CD4-positive, alpha-beta T cell treated with Interleukin-12 subunit alpha and Interleukin-12 subunit beta, for 1 hour (primary cell): ENCODE results near the gene SRD5A1.

Source experiments
- DNase-seq: peaks from one replicate; pipeline ENCODE4 v3.0.0-alpha.2; 2020

Gene SRD5A1

GRCh38 chr5:6686915-6687409 lies 53.7 kb downstream of the SRD5A1 start:
- DNase-seq = peak; percentile 2

- no peak for DNase-seq
These were observed 54.3 kb downstream of the SRD5A1 start for GRCh38 chr5:6687505-6687904.

- no peak for DNase-seq
These were observed 59.7 kb downstream of the SRD5A1 start for GRCh38 chr5:6692906-6693305.

GRCh38 chr5:6698696-6699095 lies 65.5 kb downstream of the SRD5A1 start:
- DNase-seq = no peak

GRCh38 chr5:6699357-6699756 lies 66.1 kb downstream of the SRD5A1 start:
- DNase-seq = no peak

GRCh38 chr5:6700074-6700684 lies 66.9 kb downstream of the SRD5A1 start:
- no peak for DNase-seq

GRCh38 chr5:6700685-6701355 lies 67.6 kb downstream of the SRD5A1 start:
- no peak for DNase-seq

- no peak for DNase-seq
These were observed 68.3 kb downstream of the SRD5A1 start for GRCh38 chr5:6701491-6701890.

GRCh38 chr5:6702633-6703032 lies 69.4 kb downstream of the SRD5A1 start:
- DNase-seq = no peak

- no peak for DNase-seq
These were observed 70.6 kb downstream of the SRD5A1 start for GRCh38 chr5:6703806-6704205.

GRCh38 chr5:6704361-6704851 lies 71.2 kb downstream of the SRD5A1 start:
- DNase-seq = no peak

- DNase-seq = no peak
These were observed 71.8 kb downstream of the SRD5A1 start for GRCh38 chr5:6705088-6705487.

- DNase-seq = no peak
These were observed 72.7 kb downstream of the SRD5A1 start for GRCh38 chr5:6705959-6706358.

- no peak for DNase-seq
These were observed 74.6 kb downstream of the SRD5A1 start for GRCh38 chr5:6707852-6708251.

GRCh38 chr5:6708814-6709213 lies 75.6 kb downstream of the SRD5A1 start:
- DNase-seq = no peak

GRCh38 chr5:6710070-6710469 lies 76.8 kb downstream of the SRD5A1 start:
- DNase-seq = no peak

- no peak for DNase-seq
These were observed 77.5 kb downstream of the SRD5A1 start for GRCh38 chr5:6710551-6711318.

GRCh38 chr5:6711409-6712141 lies 78.3 kb downstream of the SRD5A1 start:
- DNase-seq = no peak

- peak; percentile 48 for DNase-seq
These were observed 78.9 kb downstream of the SRD5A1 start for GRCh38 chr5:6712142-6712576.

- DNase-seq = peak; percentile 97
These were observed 79.5 kb downstream of the SRD5A1 start for GRCh38 chr5:6712577-6713273.

- peak; percentile 36 for DNase-seq
These were observed 80.3 kb downstream of the SRD5A1 start, which contains the start of gene TENT4A for GRCh38 chr5:6713274-6714225. TENT4A (plus strand) TSS chr5:6713432; CDS start chr5:6713984, 552 bp downstream.
